Renal cortical epithelial cell (primary cell): ENCODE results near the gene GPLD1. TPM values are rescaled to one million over a fixed set of nuclear protein-coding genes. Genes with fewer than 3 reads are reported as not detected.

Experiments
- DNase-seq: peaks from one replicate; pipeline ENCODE4 v3.0.0-alpha.2; 2011; ENCODE audit warnings: low read depth
- total RNA-seq: library from RNA; depleted of rRNA; stranded (reverse); fragments of >200 nt; gene quantifications from 2 replicates; pipeline ENCODE4 v1.2.3, GENCODE V29; 2014

Gene GPLD1
- total RNA-seq, 1 donor from 2014 or later, result 0.45 TPM

GRCh38 chr6:24501374-24501773 lies 12.0 kb upstream of the GPLD1 start:
- no peak for DNase-seq

GRCh38 chr6:24500683-24501082 lies 11.3 kb upstream of the GPLD1 start:
- DNase-seq, result no peak

- no peak for DNase-seq
Measured at GRCh38 chr6:24497254-24497970, 8.0 kb upstream of the GPLD1 start.

GRCh38 chr6:24494821-24495795 lies 5.7 kb upstream of the GPLD1 start, which contains the start of gene ALDH5A1:
ALDH5A1 (plus strand) TSS chr6:24494969; CDS start chr6:24494997, 28 bp downstream.
- DNase-seq, result peak; percentile 18

GRCh38 chr6:24493945-24494820 lies 4.8 kb upstream of the GPLD1 start:
- no peak for DNase-seq

GRCh38 chr6:24492475-24492874 lies 3.1 kb upstream of the GPLD1 start:
- DNase-seq, result no peak

- no peak for DNase-seq
Measured at GRCh38 chr6:24490948-24491347, 1.6 kb upstream of the GPLD1 start.

- DNase-seq, result peak; percentile 64
Measured at GRCh38 chr6:24489881-24490280, 503 bp upstream of the GPLD1 start.

GRCh38 chr6:24486065-24486464 lies 3.3 kb downstream of the GPLD1 start:
- DNase-seq, result no peak

- no peak for DNase-seq
Measured at GRCh38 chr6:24484657-24485323, 4.6 kb downstream of the GPLD1 start.

- no peak for DNase-seq
Measured at GRCh38 chr6:24481449-24481848, 7.9 kb downstream of the GPLD1 start.

GRCh38 chr6:24480705-24481104 lies 8.7 kb downstream of the GPLD1 start:
- DNase-seq, result no peak

- DNase-seq, result no peak
Measured at GRCh38 chr6:24478903-24479302, 10.5 kb downstream of the GPLD1 start.

- DNase-seq, result no peak
Measured at GRCh38 chr6:24477070-24477469, 12.3 kb downstream of the GPLD1 start.

- no peak for DNase-seq
Measured at GRCh38 chr6:24476631-24477030, 12.7 kb downstream of the GPLD1 start.

- DNase-seq, result no peak
Measured at GRCh38 chr6:24472181-24472580, 17.2 kb downstream of the GPLD1 start.

- DNase-seq, result no peak
Measured at GRCh38 chr6:24469811-24470210, 19.6 kb downstream of the GPLD1 start.

- DNase-seq, result no peak
Measured at GRCh38 chr6:24464253-24465038, 24.9 kb downstream of the GPLD1 start.

GRCh38 chr6:24460966-24461365 lies 28.4 kb downstream of the GPLD1 start:
- DNase-seq, result no peak

- no peak for DNase-seq
Measured at GRCh38 chr6:24458941-24459340, 30.4 kb downstream of the GPLD1 start.
